Measurements from ENCODE around the gene ZMYM5. TPM values are rescaled to one million over a fixed set of nuclear protein-coding genes. Genes with fewer than 3 reads are reported as not detected.

Gene ZMYM5
- total RNA-seq, 1 experiment from 2014 or later: 16.7 TPM

DNA sequence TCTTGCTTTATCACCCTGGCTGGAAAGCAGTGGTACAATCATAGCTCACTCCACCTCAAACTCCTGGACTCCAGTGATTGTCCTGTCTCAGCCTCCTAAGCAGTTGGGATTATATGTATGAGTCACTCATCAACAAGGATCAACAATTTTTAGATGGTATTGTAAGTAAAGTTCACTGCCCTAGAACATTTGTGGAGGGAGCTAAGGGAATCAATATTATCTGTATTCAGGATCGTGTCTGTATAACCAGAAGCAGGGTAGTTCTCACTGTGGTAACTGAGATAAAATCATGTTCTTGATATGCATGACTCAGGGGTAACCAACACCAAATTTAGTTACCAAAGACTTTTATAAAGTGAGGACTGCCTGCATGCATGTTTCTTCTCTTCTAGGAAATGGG is 27.0 kb downstream of the ZMYM5 start:
- BruUV-seq (replicated peaks): TSS peak; percentile 12
- no peaks in the 10 kb centered on the region for H3K36me3 ChIP-seq (ENCODE audit: control insufficient read depth, insufficient read depth, low read length)
- no peak overlapping the region for H3K4me3 Mint-ChIP-seq (ENCODE audit: unreplicated experiment)

GRCh38 chr13:19834704-19835103 is 28.7 kb downstream of the ZMYM5 start:
- Mint-ChIP-seq H3K36me3 (ENCODE audit: insufficient read depth, unreplicated experiment) (peaks cover 47% of the 10 kb centered on the region), H3K27me3 (ENCODE audit: insufficient read depth, unreplicated experiment) (no peaks in the 10 kb centered on the region), H3K9me3 (ENCODE audit: unreplicated experiment) (no peaks in the 10 kb centered on the region), H3K4me1 (ENCODE audit: low read depth, unreplicated experiment) (no peaks in the 10 kb centered on the region), H3K27ac (ENCODE audit: unreplicated experiment) (no peak overlapping the region), H3K4me3 (ENCODE audit: unreplicated experiment) (no peak overlapping the region)
- no peak for DNase-seq
- Histone ChIP-seq H3K36me3 (ENCODE audit: control insufficient read depth, insufficient read depth, low read length) (no peaks in the 10 kb centered on the region), H3K4me3 (ENCODE audit: low read depth, low read length) (no peak overlapping the region), H3K9me3 (no peaks in the 10 kb centered on the region), H3K27me3 (replicated peaks; ENCODE audit: control insufficient read depth, insufficient read depth, low read length) (no peaks in the 10 kb centered on the region), H3K4me1 (no peaks in the 10 kb centered on the region)
- intact Hi-C loops (cut with micrococcal nuclease; ENCODE audit: unreplicated experiment): no loop called here
- BruUV-seq (replicated peaks): no TSS peak
- TF ChIP-seq, protein P1, sequence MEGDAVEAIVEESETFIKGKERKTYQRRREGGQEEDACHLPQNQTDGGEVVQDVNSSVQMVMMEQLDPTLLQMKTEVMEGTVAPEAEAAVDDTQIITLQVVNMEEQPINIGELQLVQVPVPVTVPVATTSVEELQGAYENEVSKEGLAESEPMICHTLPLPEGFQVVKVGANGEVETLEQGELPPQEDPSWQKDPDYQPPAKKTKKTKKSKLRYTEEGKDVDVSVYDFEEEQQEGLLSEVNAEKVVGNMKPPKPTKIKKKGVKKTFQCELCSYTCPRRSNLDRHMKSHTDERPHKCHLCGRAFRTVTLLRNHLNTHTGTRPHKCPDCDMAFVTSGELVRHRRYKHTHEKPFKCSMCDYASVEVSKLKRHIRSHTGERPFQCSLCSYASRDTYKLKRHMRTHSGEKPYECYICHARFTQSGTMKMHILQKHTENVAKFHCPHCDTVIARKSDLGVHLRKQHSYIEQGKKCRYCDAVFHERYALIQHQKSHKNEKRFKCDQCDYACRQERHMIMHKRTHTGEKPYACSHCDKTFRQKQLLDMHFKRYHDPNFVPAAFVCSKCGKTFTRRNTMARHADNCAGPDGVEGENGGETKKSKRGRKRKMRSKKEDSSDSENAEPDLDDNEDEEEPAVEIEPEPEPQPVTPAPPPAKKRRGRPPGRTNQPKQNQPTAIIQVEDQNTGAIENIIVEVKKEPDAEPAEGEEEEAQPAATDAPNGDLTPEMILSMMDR (IDR thresholded peaks at IDR 0.05; ENCODE audit: insufficient read depth in 1 of 2, low read depth in 1 of 2, low read length in 1 of 2, severe bottlenecking in 1 of 2, unreplicated experiment in 1 of 2): no peak
- ChIA-PET CTCF (no interaction called here), POLR2A (no interaction called here)

More for the DNA sequence above, 27.0 kb downstream of the ZMYM5 start:
- Mint-ChIP-seq H3K27ac (ENCODE audit: unreplicated experiment) (no peak overlapping the region), H3K4me1 (ENCODE audit: low read depth, unreplicated experiment) (no peaks in the 10 kb centered on the region), H3K36me3 (ENCODE audit: insufficient read depth, unreplicated experiment) (peaks cover 50% of the 10 kb centered on the region), H3K9me3 (ENCODE audit: unreplicated experiment) (no peaks in the 10 kb centered on the region), H3K27me3 (ENCODE audit: insufficient read depth, unreplicated experiment) (no peaks in the 10 kb centered on the region)
- no peaks in the 10 kb centered on the region for H3K27me3 ChIP-seq (replicated peaks; ENCODE audit: control insufficient read depth, insufficient read depth, low read length)
- H3K9me3 ChIP-seq: no peaks in the 10 kb centered on the region
- POLR2A ChIA-PET: no interaction called here
- DNase-seq: no peak
- TF ChIP-seq, protein P1 (IDR thresholded peaks at IDR 0.05; ENCODE audit: insufficient read depth in 1 of 2, low read depth in 1 of 2, low read length in 1 of 2, severe bottlenecking in 1 of 2, unreplicated experiment in 1 of 2): no peak
- H3K4me3 ChIP-seq (ENCODE audit: low read depth, low read length): no peak overlapping the region
- H3K4me1 ChIP-seq: no peaks in the 10 kb centered on the region
- intact Hi-C loops (cut with micrococcal nuclease; ENCODE audit: unreplicated experiment): no loop called here
- CTCF ChIA-PET: no interaction called here

DNA sequence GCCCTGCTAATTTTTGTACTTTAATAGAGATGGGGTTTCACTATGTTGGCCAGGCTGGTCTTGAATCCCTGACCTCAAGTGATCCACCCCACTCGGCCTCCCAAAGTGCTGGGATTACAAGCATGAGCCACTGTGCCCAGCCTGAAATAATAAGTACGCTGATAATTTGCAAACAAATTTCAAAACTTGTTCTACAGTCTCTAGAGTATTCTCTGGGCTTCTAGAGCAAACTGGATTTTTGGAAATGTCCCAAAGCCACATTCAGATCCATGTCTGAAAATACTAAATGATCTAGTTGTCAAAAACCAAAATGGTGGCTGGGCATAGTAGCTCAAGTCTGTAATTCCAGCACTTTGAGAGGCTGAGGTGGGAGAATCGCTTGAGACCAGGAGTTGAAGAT is 40.8 kb downstream of the ZMYM5 start:
- Histone ChIP-seq H3K4me3 (ENCODE audit: low read depth, low read length) (no peak overlapping the region), H3K9me3 (no peaks in the 10 kb centered on the region), H3K36me3 (ENCODE audit: control insufficient read depth, insufficient read depth, low read length) (no peaks in the 10 kb centered on the region; the same call in none of the 2 replicates), H3K27me3 (replicated peaks; ENCODE audit: control insufficient read depth, insufficient read depth, low read length) (no peaks in the 10 kb centered on the region), H3K4me1 (no peaks in the 10 kb centered on the region; the same call in 1 of the 2 replicates)
- no peak overlapping the region for H3K27ac Mint-ChIP-seq (ENCODE audit: unreplicated experiment)
- intact Hi-C loops (cut with micrococcal nuclease; ENCODE audit: unreplicated experiment): no loop called here
- POLR2A ChIA-PET: no interaction called here
- H3K27me3 Mint-ChIP-seq (ENCODE audit: insufficient read depth, unreplicated experiment): no peaks in the 10 kb centered on the region
- H3K4me1 Mint-ChIP-seq (ENCODE audit: low read depth, unreplicated experiment): peaks cover 3% of the 10 kb centered on the region
- TF ChIP-seq, protein P1 (IDR thresholded peaks at IDR 0.05; ENCODE audit: insufficient read depth in 1 of 2, low read depth in 1 of 2, low read length in 1 of 2, severe bottlenecking in 1 of 2, unreplicated experiment in 1 of 2): no peak
- CTCF ChIA-PET: no interaction called here
- H3K36me3 Mint-ChIP-seq (ENCODE audit: insufficient read depth, unreplicated experiment): peaks cover 53% of the 10 kb centered on the region
- BruUV-seq (replicated peaks): no TSS peak
- no peak overlapping the region for H3K4me3 Mint-ChIP-seq (ENCODE audit: unreplicated experiment)
- DNase-seq: peak in 1 of 2 experiments; percentile 3
- H3K9me3 Mint-ChIP-seq (ENCODE audit: unreplicated experiment): no peaks in the 10 kb centered on the region
